HEK293 (cell line): ENCODE measurements around the gene RNASEH2A.

ENCODE experiments used
- CTCF ChIA-PET: fragments of 350-600 bp; formaldehyde crosslinking; extraction: SDS; loops from one replicate; lab custom pipeline; 2021; ENCODE audit warnings: antibody characterized with exemption; lab: Yijun Ruan, JAX
- POLR2A ChIA-PET: fragments of 300-600 bp; formaldehyde crosslinking; extraction: SDS; loops from one replicate; lab custom pipeline; 2020; ENCODE audit warnings: antibody characterized with exemption, inconsistent platforms; lab: Yijun Ruan, JAX
- H3K27ac ChIP-seq: fragments of 200-500 bp; sonication (Bioruptor generic); 2 replicates; pipeline ENCODE4 v1.5.1; 2014; ENCODE audit warnings: low read depth, low read length, control low read depth, inconsistent platforms; ENCODE audit errors: extremely low read depth
- H3K36me3 ChIP-seq, 2 experiments: fragments of 200-500 bp in 1 of 2; sonication (Bioruptor generic) in 1 of 2; 1 replicate in 1 of 2; 2 replicates in 1 of 2; pipeline ENCODE4 v1.5.1; 2014 to 2017; ENCODE audit warnings: inconsistent platforms in 2 of 2, low read length in 2 of 2; ENCODE audit not compliant: control insufficient read depth in 2 of 2, insufficient read depth in 1 of 2
- H3K4me1 ChIP-seq: fragments of 200-500 bp; sonication (Bioruptor generic); 2 replicates; pipeline ENCODE4 v1.5.1; 2014; ENCODE audit warnings: mild to moderate bottlenecking, low read length, inconsistent platforms; ENCODE audit not compliant: control insufficient read depth, insufficient read depth
- H3K4me3 ChIP-seq: 2 replicates; pipeline ENCODE4 v1.5.1; 2011; ENCODE audit warnings: low read depth, mild to moderate bottlenecking, control low read depth, low read length, moderate library complexity
- H3K9me3 ChIP-seq: fragments of 200-500 bp; sonication (Bioruptor generic); 2 replicates; pipeline ENCODE4 v1.5.1; 2014; ENCODE audit warnings: low read depth, low read length, inconsistent platforms; ENCODE audit not compliant: control insufficient read depth, insufficient read depth
- MYNN ChIP-seq: fragments of 450-650 bp; formaldehyde crosslinking; IDR thresholded peaks from 2 replicates; pipeline ENCODE4 v1.5.1; 2016; ENCODE audit warnings: missing biosample characterization, missing genetic modification characterization, borderline replicate concordance
- PRDM10 ChIP-seq: fragments of 450-650 bp; formaldehyde crosslinking; IDR thresholded peaks from 2 replicates; pipeline ENCODE4 v1.5.1; 2016; ENCODE audit warnings: missing biosample characterization, missing genetic modification characterization
- SP2 ChIP-seq: fragments of 450-650 bp; formaldehyde crosslinking; IDR thresholded peaks from 2 replicates; pipeline ENCODE4 v1.5.1; 2016; ENCODE audit warnings: missing biosample characterization, missing genetic modification characterization
- SP3 ChIP-seq: fragments of 450-650 bp; formaldehyde crosslinking; IDR thresholded peaks from 2 replicates; pipeline ENCODE4 v1.5.1; 2016; ENCODE audit warnings: missing biosample characterization, missing genetic modification characterization
- SP7 ChIP-seq: fragments of 450-650 bp; formaldehyde crosslinking; IDR thresholded peaks from 2 replicates; pipeline ENCODE4 v1.5.1; 2016; ENCODE audit warnings: missing biosample characterization, missing genetic modification characterization
- TCF7L2 ChIP-seq: IDR thresholded peaks from 2 replicates; pipeline ENCODE4 v1.6.1; 2011; ENCODE audit warnings: low read depth, mild to moderate bottlenecking, inconsistent platforms, low read length, moderate library complexity, borderline replicate concordance
- ZBTB20 ChIP-seq: fragments of 450-650 bp; formaldehyde crosslinking; IDR thresholded peaks from 2 replicates; pipeline ENCODE4 v1.5.1; 2016; ENCODE audit warnings: missing biosample characterization, missing genetic modification characterization
- ZBTB8A ChIP-seq: fragments of 450-650 bp; formaldehyde crosslinking; IDR thresholded peaks from 2 replicates; pipeline ENCODE4 v1.5.1; 2016; ENCODE audit warnings: missing biosample characterization, missing genetic modification characterization
- ZEB2 ChIP-seq: fragments of 450-650 bp; formaldehyde crosslinking; IDR thresholded peaks from 2 replicates; pipeline ENCODE4 v1.5.1; 2016; ENCODE audit warnings: missing biosample characterization, missing genetic modification characterization
- ZFP3 ChIP-seq: fragments of 450-650 bp; formaldehyde crosslinking; IDR thresholded peaks from 2 replicates; pipeline ENCODE4 v1.5.1; 2016; ENCODE audit warnings: low read depth, missing biosample characterization, missing genetic modification characterization
- ZFP41 ChIP-seq: fragments of 450-650 bp; formaldehyde crosslinking; IDR thresholded peaks from 2 replicates; pipeline ENCODE4 v1.5.1; 2016; ENCODE audit warnings: missing biosample characterization, missing genetic modification characterization, borderline replicate concordance
- ZNF2 ChIP-seq: fragments of 450-650 bp; formaldehyde crosslinking; IDR thresholded peaks from 2 replicates; pipeline ENCODE4 v1.5.1; 2016; ENCODE audit warnings: missing biosample characterization, missing genetic modification characterization
- ZNF341 ChIP-seq: fragments of 450-650 bp; formaldehyde crosslinking; IDR thresholded peaks from 2 replicates; pipeline ENCODE4; 2016; ENCODE audit warnings: low read depth, missing biosample characterization, missing genetic modification characterization
- ZNF362 ChIP-seq: fragments of 450-650 bp; formaldehyde crosslinking; IDR thresholded peaks from 2 replicates; pipeline ENCODE4 v1.5.1; 2016; ENCODE audit warnings: missing biosample characterization, missing genetic modification characterization
- ZNF366 ChIP-seq: fragments of 450-650 bp; formaldehyde crosslinking; conservative IDR thresholded peaks from 2 replicates; pipeline ENCODE4 v1.5.1; 2016; ENCODE audit warnings: missing biosample characterization, missing genetic modification characterization
- ZNF416 ChIP-seq: fragments of 450-650 bp; formaldehyde crosslinking; IDR thresholded peaks from 2 replicates; pipeline ENCODE4 v1.5.1; 2016; ENCODE audit warnings: missing biosample characterization, missing genetic modification characterization
- ZNF48 ChIP-seq: fragments of 450-650 bp; formaldehyde crosslinking; IDR thresholded peaks from 2 replicates; pipeline ENCODE4 v1.5.1; 2016; ENCODE audit warnings: missing biosample characterization, missing genetic modification characterization
- ZNF549 ChIP-seq: fragments of 450-650 bp; IDR thresholded peaks from 2 replicates; pipeline ENCODE4 v1.5.1; 2018; ENCODE audit warnings: missing biosample characterization, missing genetic modification characterization, mild to moderate bottlenecking, inconsistent platforms, moderate library complexity
- ZNF561 ChIP-seq: fragments of 450-650 bp; IDR thresholded peaks from 2 replicates; pipeline ENCODE4 v1.5.1; 2018; ENCODE audit warnings: missing biosample characterization, missing genetic modification characterization, borderline replicate concordance
- ZNF600 ChIP-seq: fragments of 450-650 bp; formaldehyde crosslinking; IDR thresholded peaks from 2 replicates; pipeline ENCODE4 v1.5.1; 2016; ENCODE audit warnings: missing biosample characterization, missing genetic modification characterization
- ZNF629 ChIP-seq: fragments of 450-650 bp; formaldehyde crosslinking; IDR thresholded peaks from 2 replicates; pipeline ENCODE4 v1.5.1; 2017; ENCODE audit warnings: missing biosample characterization, missing genetic modification characterization
- ZNF654 ChIP-seq: fragments of 450-650 bp; formaldehyde crosslinking; IDR thresholded peaks from 2 replicates; pipeline ENCODE4 v1.5.1; 2016; ENCODE audit warnings: low read depth, missing biosample characterization, missing genetic modification characterization
- ZNF664 ChIP-seq: fragments of 450-650 bp; formaldehyde crosslinking; IDR thresholded peaks from 2 replicates; pipeline ENCODE4 v1.5.1; 2016; ENCODE audit warnings: missing biosample characterization, missing genetic modification characterization
- ZNF76 ChIP-seq: fragments of 450-650 bp; formaldehyde crosslinking; IDR thresholded peaks from 2 replicates; pipeline ENCODE4; 2016; ENCODE audit warnings: low read depth, missing biosample characterization, missing genetic modification characterization, borderline replicate concordance
- ZNF777 ChIP-seq: fragments of 450-650 bp; formaldehyde crosslinking; IDR thresholded peaks from 2 replicates; pipeline ENCODE4 v1.5.1; 2017; ENCODE audit warnings: missing biosample characterization, missing genetic modification characterization, borderline replicate concordance
- ZXDB ChIP-seq: fragments of 450-650 bp; formaldehyde crosslinking; IDR thresholded peaks from 2 replicates; pipeline ENCODE4 v1.5.1; 2016; ENCODE audit warnings: missing biosample characterization, missing genetic modification characterization
- TF ChIP-seq, protein P1 (sequence below): fragments of 450-650 bp; formaldehyde crosslinking; IDR thresholded peaks from 2 replicates; pipeline ENCODE4 v1.5.1; 2016; ENCODE audit warnings: missing biosample characterization, missing genetic modification characterization
- TF ChIP-seq, protein P2 (sequence below): fragments of 450-650 bp; formaldehyde crosslinking; IDR thresholded peaks from 2 replicates; pipeline ENCODE4 v1.5.1; 2016; ENCODE audit warnings: missing biosample characterization, missing genetic modification characterization
- TF ChIP-seq, protein P3 (sequence below): fragments of 450-650 bp; formaldehyde crosslinking; IDR thresholded peaks from 2 replicates; pipeline ENCODE4 v1.5.1; 2016; ENCODE audit warnings: missing biosample characterization, missing genetic modification characterization, borderline replicate concordance

The RNASEH2A gene

DNA sequence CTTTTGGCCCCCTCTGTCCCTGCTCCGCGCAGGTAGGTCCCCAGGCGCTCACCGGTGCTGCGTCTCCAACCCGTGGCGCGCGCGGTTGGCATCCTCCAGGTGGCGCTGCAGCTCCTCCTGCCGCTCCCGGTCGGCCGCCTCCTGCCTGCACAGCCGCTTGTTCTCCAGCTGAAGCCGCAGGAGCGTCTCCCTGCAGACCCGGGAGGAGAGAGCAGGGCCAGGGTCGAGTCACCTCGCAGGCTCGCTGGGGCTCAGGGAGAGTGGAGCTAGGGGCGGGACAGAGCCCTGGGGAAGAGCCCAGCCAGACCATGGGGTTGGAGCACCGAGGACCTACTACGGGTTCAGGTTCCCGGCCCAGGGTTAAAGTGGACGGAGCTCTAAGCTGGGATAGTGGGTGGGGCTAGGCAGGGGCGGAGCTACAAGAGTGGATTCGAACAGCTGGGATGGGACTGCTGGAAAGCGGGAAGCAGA, 40.3 kb upstream of the RNASEH2A start (continued):
- TF ChIP-seq TCF7L2 (no peak), ZNF777 (tag by site-specific recombination) (no peak), ZNF600 (tag by site-specific recombination) (peak; percentile 88), SP3 (tag by site-specific recombination) (peak; percentile 66), ZNF76 (tag by site-specific recombination) (0 out of 2 replicates have a peak, but pooled peaks have one; percentile 11), ZXDB (tag by site-specific recombination) (0 out of 2 replicates have a peak, but pooled peaks have one; percentile 30), ZNF416 (tag by site-specific recombination) (no peak), ZNF366 (tag by site-specific recombination) (peak; percentile 37), ZNF341 (tag by site-specific recombination) (peak; percentile 96), ZNF629 (tag by site-specific recombination) (0 out of 2 replicates have a peak, but pooled peaks have one; percentile 27), ZBTB20 (tag by site-specific recombination) (peak; percentile 52; the same call in 1 of the 2 replicates), PRDM10 (tag by site-specific recombination) (0 out of 2 replicates have a peak, but pooled peaks have one; percentile 23), ZEB2 (peak; percentile 83), SP2 (tag by site-specific recombination) (peak; percentile 66), ZFP3 (tag by site-specific recombination) (no peak), ZBTB8A (peak; percentile 53), ZNF2 (tag by site-specific recombination) (peak; percentile 67; the same call in 1 of the 2 replicates), SP7 (tag by site-specific recombination) (0 out of 2 replicates have a peak, but pooled peaks have one; percentile 56)
- TF ChIP-seq, protein P1, sequence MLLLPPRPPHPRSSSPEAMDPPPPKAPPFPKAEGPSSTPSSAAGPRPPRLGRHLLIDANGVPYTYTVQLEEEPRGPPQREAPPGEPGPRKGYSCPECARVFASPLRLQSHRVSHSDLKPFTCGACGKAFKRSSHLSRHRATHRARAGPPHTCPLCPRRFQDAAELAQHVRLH: no peak

DNA sequence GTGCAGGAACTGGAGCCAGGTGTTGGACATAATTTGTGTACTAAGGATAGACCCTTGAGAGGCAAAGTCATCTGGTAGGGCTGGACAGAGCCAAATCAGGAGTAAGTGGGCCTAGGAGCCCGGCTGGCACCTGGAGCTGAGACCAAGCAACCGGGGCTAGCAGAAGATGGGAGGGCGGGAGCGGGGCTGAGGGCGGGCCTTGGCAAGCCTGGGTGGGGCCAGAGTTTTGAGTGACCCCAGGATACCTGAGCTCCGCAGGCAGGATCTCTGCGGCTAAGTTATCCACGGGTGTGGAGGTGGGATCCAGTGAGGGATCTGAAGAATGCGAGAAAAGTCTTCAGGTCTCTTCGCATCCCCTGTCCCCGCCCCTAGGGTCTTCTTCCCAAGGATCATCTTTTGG, 39.2 kb upstream of the RNASEH2A start:
- ChIA-PET CTCF (interaction anchor here (0.5 to 14.1 kb wide), 14 partner anchors 7 to 883 kb away, joined by 3 to 386 read pairs (median 10); partner anchors contain the start of genes JUNB, PRDX2, RNASEH2A and THSD8), POLR2A (interaction anchor here (1.0 to 3.1 kb wide), 2 partner anchors 25 to 83 kb away, joined by 3 to 28 read pairs; partner anchors contain the start of gene JUNB)
- H3K36me3 ChIP-seq: peaks cover 0 to 41% of the 10 kb centered on the region in 2 experiments; a peak in 2 of 3 replicates
- no peak overlapping the region for H3K4me3 ChIP-seq
- no peaks in the 10 kb centered on the region for H3K4me1 ChIP-seq
- H3K27ac ChIP-seq: no peak overlapping the region
- H3K9me3 ChIP-seq: no peaks in the 10 kb centered on the region
- TF ChIP-seq, protein P2, sequence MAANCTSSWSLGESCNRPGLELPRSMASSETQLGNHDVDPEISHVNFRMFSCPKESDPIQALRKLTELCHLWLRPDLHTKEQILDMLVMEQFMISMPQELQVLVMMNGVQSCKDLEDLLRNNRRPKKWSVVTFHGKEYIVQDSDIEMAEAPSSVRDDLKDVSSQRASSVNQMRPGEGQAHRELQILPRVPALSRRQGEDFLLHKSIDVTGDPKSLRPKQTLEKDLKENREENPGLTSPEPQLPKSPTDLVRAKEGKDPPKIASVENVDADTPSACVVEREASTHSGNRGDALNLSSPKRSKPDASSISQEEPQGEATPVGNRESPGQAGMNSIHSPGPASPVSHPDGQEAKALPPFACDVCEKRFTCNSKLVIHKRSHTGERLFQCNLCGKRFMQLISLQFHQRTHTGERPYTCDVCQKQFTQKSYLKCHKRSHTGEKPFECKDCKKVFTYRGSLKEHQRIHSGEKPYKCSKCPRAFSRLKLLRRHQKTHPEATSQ (tag by site-specific recombination): no peak
- TF ChIP-seq ZNF48 (tag by site-specific recombination) (no peak), ZNF664 (tag by site-specific recombination) (no peak), ZNF654 (tag by site-specific recombination) (no peak), ZNF362 (no peak), ZFP41 (no peak), MYNN (tag by site-specific recombination) (no peak), ZNF549 (tag by site-specific recombination) (no peak), ZNF561 (tag by site-specific recombination) (no peak)
- TF ChIP-seq, protein P3, sequence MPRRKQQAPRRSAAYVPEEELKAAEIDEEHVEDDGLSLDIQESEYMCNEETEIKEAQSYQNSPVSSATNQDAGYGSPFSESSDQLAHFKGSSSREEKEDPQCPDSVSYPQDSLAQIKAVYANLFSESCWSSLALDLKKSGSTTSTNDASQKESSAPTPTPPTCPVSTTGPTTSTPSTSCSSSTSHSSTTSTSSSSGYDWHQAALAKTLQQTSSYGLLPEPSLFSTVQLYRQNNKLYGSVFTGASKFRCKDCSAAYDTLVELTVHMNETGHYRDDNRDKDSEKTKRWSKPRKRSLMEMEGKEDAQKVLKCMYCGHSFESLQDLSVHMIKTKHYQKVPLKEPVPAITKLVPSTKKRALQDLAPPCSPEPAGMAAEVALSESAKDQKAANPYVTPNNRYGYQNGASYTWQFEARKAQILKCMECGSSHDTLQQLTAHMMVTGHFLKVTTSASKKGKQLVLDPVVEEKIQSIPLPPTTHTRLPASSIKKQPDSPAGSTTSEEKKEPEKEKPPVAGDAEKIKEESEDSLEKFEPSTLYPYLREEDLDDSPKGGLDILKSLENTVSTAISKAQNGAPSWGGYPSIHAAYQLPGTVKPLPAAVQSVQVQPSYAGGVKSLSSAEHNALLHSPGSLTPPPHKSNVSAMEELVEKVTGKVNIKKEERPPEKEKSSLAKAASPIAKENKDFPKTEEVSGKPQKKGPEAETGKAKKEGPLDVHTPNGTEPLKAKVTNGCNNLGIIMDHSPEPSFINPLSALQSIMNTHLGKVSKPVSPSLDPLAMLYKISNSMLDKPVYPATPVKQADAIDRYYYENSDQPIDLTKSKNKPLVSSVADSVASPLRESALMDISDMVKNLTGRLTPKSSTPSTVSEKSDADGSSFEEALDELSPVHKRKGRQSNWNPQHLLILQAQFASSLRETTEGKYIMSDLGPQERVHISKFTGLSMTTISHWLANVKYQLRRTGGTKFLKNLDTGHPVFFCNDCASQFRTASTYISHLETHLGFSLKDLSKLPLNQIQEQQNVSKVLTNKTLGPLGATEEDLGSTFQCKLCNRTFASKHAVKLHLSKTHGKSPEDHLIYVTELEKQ (tag by site-specific recombination): no peak
